Measurements from ENCODE around the gene IQGAP3.
A peak's percentile ranks its signal among the peaks of the same experiment; 100 is the strongest.

IQGAP3 gene

DNA sequence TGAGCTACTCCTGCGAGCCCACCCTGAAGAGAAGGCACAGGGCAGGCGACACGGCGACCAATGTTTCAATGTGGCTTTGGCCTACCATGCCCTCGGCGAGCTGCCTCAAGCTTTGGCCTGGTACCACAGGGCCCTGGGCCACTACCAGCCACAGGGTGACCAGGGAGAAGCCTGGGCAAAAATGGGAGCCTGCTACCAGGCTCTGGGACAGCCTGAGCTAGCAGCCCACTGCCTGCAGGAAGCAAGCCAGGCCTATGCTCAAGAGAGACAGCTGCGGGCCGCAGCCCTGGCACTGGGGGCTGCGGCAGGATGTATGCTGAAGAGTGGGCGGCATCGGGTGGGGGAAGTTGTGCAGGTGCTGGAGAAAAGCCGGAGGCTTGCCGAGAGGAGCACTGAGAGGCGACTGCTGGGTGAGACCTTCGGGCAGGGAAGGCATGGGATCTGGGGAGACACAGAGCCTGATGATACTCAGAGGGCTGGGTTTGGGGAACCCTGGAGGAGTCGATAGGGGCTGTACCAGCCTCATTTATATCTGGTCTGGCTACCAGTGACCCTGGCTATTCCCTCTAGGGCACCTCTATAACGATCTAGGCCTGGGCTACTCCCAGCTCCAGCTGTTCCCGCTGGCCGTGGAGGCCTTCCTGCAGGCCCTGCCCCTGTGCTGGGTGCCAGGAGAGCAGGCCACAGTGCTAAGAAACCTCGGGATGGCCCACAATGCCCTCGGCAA is 9.5 kb upstream of the IQGAP3 start:
- H3K4me3 ChIP-seq (ENCODE audit: low read length): no peak overlapping the region
- TF ChIP-seq, protein P1, sequence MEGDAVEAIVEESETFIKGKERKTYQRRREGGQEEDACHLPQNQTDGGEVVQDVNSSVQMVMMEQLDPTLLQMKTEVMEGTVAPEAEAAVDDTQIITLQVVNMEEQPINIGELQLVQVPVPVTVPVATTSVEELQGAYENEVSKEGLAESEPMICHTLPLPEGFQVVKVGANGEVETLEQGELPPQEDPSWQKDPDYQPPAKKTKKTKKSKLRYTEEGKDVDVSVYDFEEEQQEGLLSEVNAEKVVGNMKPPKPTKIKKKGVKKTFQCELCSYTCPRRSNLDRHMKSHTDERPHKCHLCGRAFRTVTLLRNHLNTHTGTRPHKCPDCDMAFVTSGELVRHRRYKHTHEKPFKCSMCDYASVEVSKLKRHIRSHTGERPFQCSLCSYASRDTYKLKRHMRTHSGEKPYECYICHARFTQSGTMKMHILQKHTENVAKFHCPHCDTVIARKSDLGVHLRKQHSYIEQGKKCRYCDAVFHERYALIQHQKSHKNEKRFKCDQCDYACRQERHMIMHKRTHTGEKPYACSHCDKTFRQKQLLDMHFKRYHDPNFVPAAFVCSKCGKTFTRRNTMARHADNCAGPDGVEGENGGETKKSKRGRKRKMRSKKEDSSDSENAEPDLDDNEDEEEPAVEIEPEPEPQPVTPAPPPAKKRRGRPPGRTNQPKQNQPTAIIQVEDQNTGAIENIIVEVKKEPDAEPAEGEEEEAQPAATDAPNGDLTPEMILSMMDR (conservative IDR thresholded peaks at IDR 0.05; ENCODE audit: low read depth, low read length): no peak
- no peak for DNase-seq (ENCODE audit: low read depth)

DNA sequence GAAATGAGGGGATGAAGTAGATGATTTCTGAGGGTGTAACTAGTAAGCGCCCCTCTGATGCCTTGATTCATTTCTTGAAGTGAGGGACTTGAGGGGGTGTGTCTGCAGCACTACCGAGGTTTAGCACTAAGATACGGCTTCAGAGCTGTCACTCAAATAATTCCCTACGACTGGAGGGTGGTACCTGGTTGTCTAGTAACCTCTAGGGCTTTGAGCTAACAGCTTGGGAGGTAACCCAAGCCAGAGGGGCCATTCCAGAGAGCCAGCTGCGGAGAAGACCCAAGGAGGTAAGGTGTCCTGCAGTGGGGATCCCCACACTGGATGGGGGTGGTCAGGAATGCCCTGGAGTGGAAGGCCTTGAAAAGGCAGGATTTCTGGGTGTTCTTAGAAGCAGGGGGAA is 7.1 kb upstream of the IQGAP3 start, which contains the start of gene TTC24:
Gene TTC24, plus strand, starts transcription at position 252 of the 400 bp plus-strand sequence. CDS start 1,642 bp downstream, outside the sequence.
- no peak for DNase-seq (ENCODE audit: low read depth)
- no peak within 1 kb of the TSS for H3K4me3 ChIP-seq (ENCODE audit: low read length)
- TF ChIP-seq, protein P1 (conservative IDR thresholded peaks at IDR 0.05; ENCODE audit: low read depth, low read length): no peak

DNA sequence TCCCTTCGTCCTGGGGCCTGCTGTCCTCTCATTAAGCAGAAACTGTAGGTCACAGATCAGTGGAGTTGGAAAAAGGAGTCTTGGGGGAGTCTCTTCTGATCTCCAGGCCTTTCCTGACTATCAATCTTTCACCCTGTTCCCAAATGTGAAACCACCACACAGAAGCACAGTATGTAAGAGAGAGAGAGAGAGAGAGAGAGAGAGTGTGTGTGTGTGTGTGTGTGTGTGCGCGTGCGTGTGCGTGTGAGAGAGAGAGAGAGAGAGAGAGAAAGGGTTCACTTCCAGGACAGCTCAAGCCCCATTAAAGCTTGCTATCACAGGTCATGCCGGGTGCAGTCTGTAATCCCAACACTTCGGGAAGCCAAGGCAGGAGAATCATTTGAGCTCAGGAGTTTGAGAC is 5.7 kb upstream of the IQGAP3 start:
- TF ChIP-seq, protein P1 (conservative IDR thresholded peaks at IDR 0.05; ENCODE audit: low read depth, low read length): no peak
- DNase-seq (ENCODE audit: low read depth): no peak
- H3K4me3 ChIP-seq (ENCODE audit: low read length): no peak overlapping the region

DNA sequence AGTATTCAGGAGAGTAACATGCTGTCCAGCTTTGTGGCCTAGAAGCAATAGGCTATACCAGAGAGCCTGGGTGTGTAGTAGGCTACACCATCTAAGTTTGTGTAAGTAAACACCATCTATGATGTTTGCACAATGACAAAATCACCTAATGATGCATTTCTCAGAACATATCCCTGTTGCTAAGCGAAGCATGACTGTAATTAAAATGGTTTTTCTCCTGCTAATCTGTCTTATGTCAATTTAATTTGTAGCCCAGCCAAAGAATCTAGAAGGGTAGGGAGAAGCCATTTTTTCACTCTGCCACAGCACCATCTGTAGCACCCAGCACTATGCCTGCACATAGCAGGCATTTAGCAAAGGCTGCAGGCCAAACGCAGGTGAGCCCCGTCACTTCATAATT is 5.2 kb upstream of the IQGAP3 start:
- TF ChIP-seq, protein P1 (conservative IDR thresholded peaks at IDR 0.05; ENCODE audit: low read depth, low read length): no peak
- no peak for DNase-seq (ENCODE audit: low read depth)
- H3K4me3 ChIP-seq (ENCODE audit: low read length): no peak overlapping the region

DNA sequence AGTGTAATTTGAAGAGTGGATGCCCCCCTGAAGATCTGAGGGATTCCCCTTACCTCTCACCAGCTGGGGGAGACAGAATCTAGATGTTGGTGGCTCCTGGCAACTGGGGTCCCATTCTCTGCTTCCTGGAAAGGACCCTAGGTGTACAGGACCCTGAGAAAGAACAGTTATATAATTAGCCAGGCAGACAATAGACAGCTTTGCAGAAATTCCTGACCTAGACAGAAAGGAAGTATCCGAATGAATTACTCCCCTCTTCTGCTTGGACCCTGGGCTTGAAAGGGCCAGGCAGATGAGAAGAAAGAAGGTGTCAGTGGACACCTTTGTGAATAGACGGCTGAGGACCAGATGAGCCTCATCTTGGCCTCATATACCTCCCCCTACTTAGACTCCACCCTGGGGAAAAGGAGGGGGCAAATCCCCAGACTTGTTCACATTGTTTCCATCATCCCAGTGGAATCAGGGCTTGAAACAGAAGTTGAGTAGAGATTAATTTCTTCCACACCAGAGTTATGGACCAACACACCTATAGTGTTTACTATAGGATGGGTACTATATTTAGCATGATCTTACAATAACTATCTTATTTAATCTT is 1.8 kb upstream of the IQGAP3 start:
- DNase-seq (ENCODE audit: low read depth): no peak
- TF ChIP-seq, protein P1 (conservative IDR thresholded peaks at IDR 0.05; ENCODE audit: low read depth, low read length): no peak
- no peak overlapping the region for H3K4me3 ChIP-seq (ENCODE audit: low read length)

DNA sequence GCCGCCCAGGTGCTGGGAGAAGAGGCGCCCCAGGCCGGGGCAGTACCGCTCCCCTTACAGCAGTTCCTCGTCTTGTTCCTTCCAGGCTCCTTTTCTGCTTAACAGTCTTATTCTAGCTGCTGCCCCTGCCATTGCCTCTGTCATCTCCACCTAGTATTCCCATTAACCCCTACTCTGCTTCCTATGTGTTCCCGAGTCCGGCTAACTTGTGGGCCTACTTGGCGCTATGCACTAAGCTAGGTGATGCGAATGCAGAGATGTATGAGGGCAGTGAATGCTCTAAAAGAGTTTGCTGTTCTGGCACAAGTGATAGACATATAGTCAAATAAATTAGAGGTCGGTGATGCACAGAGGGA is 276 bp upstream of the IQGAP3 start:
- DNase-seq (ENCODE audit: low read depth): no peak
- TF ChIP-seq, protein P1 (conservative IDR thresholded peaks at IDR 0.05; ENCODE audit: low read depth, low read length): no peak
- H3K4me3 ChIP-seq (ENCODE audit: low read length): peak overlapping the region; percentile 83
